GM18502 (cell line): Measurements from ENCODE around the gene GLDC.
A peak's percentile ranks its signal among the peaks of the same experiment; 100 is the strongest.
"Not testable (repeated sequence)": the region's sequence is repeated elsewhere in the genome, so short reads cannot be mapped to it uniquely, and the experiment has no call there.

Source experiments
- ATAC-seq: cut with Tn5 transposase; IDR thresholded peaks from one replicate; pipeline ENCODE4 v1.9.1; 2021; ENCODE audit warnings: mild to moderate bottlenecking; ENCODE audit not compliant: unreplicated experiment, poor library complexity

The GLDC gene

GRCh38 chr9:6576987-6577386 is 68.5 kb downstream of the GLDC start:
- no peak for ATAC-seq

- ATAC-seq = peak; percentile 95
Observed at GRCh38 chr9:6575324-6576034, 70.0 kb downstream of the GLDC start.

- ATAC-seq = no peak
Observed at GRCh38 chr9:6567140-6567591, 78.4 kb downstream of the GLDC start.

GRCh38 chr9:6566409-6567139 is 79.0 kb downstream of the GLDC start:
- no peak for ATAC-seq

- no peak for ATAC-seq
Observed at GRCh38 chr9:6565312-6565711, 80.2 kb downstream of the GLDC start.

GRCh38 chr9:6564868-6565267 is 80.7 kb downstream of the GLDC start:
- no peak for ATAC-seq

GRCh38 chr9:6564360-6564759 is 81.2 kb downstream of the GLDC start:
- ATAC-seq = no peak

GRCh38 chr9:6562871-6563430 is 82.6 kb downstream of the GLDC start:
- ATAC-seq = no peak

GRCh38 chr9:6562201-6562600 is 83.3 kb downstream of the GLDC start:
- ATAC-seq = no peak

- no peak for ATAC-seq
Observed at GRCh38 chr9:6557883-6558616, 87.5 kb downstream of the GLDC start.

GRCh38 chr9:6553866-6554265 is 91.7 kb downstream of the GLDC start:
- no peak for ATAC-seq

- no peak for ATAC-seq
Observed at GRCh38 chr9:6552498-6553121, 92.9 kb downstream of the GLDC start.

- no peak for ATAC-seq
Observed at GRCh38 chr9:6552033-6552432, 93.5 kb downstream of the GLDC start.

GRCh38 chr9:6551136-6551535 is 94.4 kb downstream of the GLDC start:
- no peak for ATAC-seq

GRCh38 chr9:6549106-6549800 is 96.3 kb downstream of the GLDC start:
- ATAC-seq = no peak

GRCh38 chr9:6545017-6545691 is 100.4 kb downstream of the GLDC start:
- no peak for ATAC-seq

GRCh38 chr9:6543204-6543603 is 102.3 kb downstream of the GLDC start:
- no peak for ATAC-seq

GRCh38 chr9:6542617-6543016 is 102.9 kb downstream of the GLDC start:
- not testable (repeated sequence) for ATAC-seq

GRCh38 chr9:6538666-6539071 is 106.9 kb downstream of the GLDC start:
- ATAC-seq = no peak
